Fibroblast of mammary gland (primary cell): ENCODE measurements around the gene EFS.

Experiments
- DNase-seq: peaks from one replicate; pipeline ENCODE4 v3.0.0-alpha.2; 2010; ENCODE audit warnings: low read depth
- H3K4me3 ChIP-seq: 2 replicates; pipeline ENCODE4 v1.5.1; 2011; ENCODE audit warnings: low read depth, mild to moderate bottlenecking, low read length, moderate library complexity; ENCODE audit not compliant: control insufficient read depth
- CTCF ChIP-seq: conservative IDR thresholded peaks from 2 replicates; pipeline ENCODE4 v1.5.1; 2011; ENCODE audit warnings: low read depth, low read length, inconsistent platforms; ENCODE audit not compliant: control insufficient read depth, insufficient read depth

Gene EFS

GRCh38 chr14:23365732-23366425 is 907 bp upstream of the EFS start:
- peak; percentile 17 for DNase-seq
- peak overlapping the region; percentile 7 for H3K4me3 ChIP-seq
- TF ChIP-seq CTCF: no peak

- TF ChIP-seq CTCF: no peak
- DNase-seq: no peak
- H3K4me3 ChIP-seq: peak overlapping the region; percentile 35
Observed at GRCh38 chr14:23364164-23365035, 572 bp downstream of the EFS start.

- H3K4me3 ChIP-seq: no peak overlapping the region
- peak; percentile 33 for DNase-seq
- TF ChIP-seq CTCF: peak; percentile 24
Observed at GRCh38 chr14:23362200-23362599, 2.8 kb downstream of the EFS start.

DNA sequence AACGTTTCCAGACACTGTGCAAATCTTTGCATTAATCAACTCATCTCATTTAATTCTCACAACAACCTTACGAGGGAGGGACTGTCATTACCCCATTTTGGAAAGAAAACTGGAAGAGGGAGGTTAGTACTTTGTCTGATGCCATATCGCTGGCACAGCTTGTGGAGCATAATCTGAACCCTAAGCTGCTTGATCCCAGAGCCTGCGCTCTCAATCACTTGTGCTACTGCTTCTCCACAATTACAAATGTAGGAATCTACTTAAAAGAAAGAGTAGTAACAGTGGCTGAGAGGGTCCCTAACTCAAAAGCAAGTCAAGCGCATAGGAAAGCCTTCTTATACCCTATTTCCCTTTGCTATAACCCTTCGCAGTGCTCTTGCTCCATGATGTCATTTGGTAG is 3.2 kb downstream of the EFS start:
- no peak for DNase-seq
- no peak for TF ChIP-seq CTCF
- no peak overlapping the region for H3K4me3 ChIP-seq

DNA sequence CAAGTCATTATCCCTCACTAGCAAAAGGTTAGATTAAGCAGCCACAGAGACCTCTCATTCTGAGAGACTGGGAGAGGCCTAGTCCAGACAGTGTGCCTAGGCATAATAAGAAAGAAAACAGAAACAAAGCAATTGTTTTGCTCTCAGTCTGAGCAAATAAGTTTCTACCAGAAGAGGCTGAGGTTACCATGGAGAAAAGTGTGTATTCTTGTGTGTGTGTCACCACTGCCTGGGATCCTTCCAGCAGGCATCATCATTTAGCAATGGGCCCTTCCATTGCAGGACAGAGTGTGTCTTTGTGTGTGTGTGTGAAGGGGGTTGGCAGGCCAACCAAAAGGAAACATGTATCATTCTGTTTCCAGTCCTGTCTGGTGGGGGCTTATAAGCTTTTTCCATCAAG is 3.7 kb downstream of the EFS start:
- TF ChIP-seq CTCF: no peak
- DNase-seq: peak; percentile 60
- no peak overlapping the region for H3K4me3 ChIP-seq

DNA sequence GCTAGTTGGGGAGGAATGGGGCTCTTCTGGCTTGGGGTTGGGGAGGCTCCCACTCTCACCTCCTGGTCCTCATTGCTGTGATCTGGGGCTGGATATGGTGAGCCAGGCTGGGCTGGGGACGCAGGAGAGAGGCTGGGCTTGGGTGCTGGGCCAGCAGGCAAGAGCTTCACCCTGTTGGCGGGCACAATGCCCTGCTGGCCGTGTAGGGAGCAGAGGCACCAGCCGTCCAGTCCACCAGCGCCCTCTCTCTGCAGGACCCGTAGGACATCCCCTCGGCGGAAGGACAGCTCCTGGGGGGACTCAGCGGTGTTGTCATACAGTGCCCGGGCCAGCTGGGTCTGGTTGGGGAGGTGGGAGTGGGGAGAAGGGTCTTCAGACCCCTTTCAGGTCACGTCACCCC is 4.5 kb downstream of the EFS start:
- DNase-seq: no peak
- TF ChIP-seq CTCF: no peak
- no peak overlapping the region for H3K4me3 ChIP-seq
